WI38 (cell line): ENCODE results near the gene ADAMTS6.

ENCODE experiments used
- H3K4me3 ChIP-seq: 2 replicates; pipeline ENCODE4 v1.5.1; 2011; ENCODE audit warnings: low read depth, mild to moderate bottlenecking, control low read depth, low read length
- CTCF ChIP-seq: IDR thresholded peaks from 2 replicates; pipeline ENCODE4 v1.5.1; 2012; ENCODE audit warnings: low read depth, mild to moderate bottlenecking, control low read depth, low read length

ADAMTS6 gene

GRCh38 chr5:65292196-65292595 lies 189.5 kb downstream of the ADAMTS6 start:
- TF ChIP-seq CTCF, result no peak
- no peak overlapping the region for H3K4me3 ChIP-seq

GRCh38 chr5:65290677-65291076 lies 191.0 kb downstream of the ADAMTS6 start:
- no peak for TF ChIP-seq CTCF
- H3K4me3 ChIP-seq, result no peak overlapping the region

- TF ChIP-seq CTCF, result no peak
- no peak overlapping the region for H3K4me3 ChIP-seq
Measured at GRCh38 chr5:65288657-65289056, 193.1 kb downstream of the ADAMTS6 start.

GRCh38 chr5:65279603-65280002 lies 202.1 kb downstream of the ADAMTS6 start:
- no peak overlapping the region for H3K4me3 ChIP-seq
- TF ChIP-seq CTCF, result no peak

GRCh38 chr5:65276178-65276890 lies 205.4 kb downstream of the ADAMTS6 start:
- no peak for TF ChIP-seq CTCF
- H3K4me3 ChIP-seq, result no peak overlapping the region

GRCh38 chr5:65271906-65272305 lies 209.8 kb downstream of the ADAMTS6 start:
- H3K4me3 ChIP-seq, result no peak overlapping the region
- no peak for TF ChIP-seq CTCF

GRCh38 chr5:65268525-65268924 lies 213.2 kb downstream of the ADAMTS6 start:
- no peak overlapping the region for H3K4me3 ChIP-seq

More at GRCh38 chr5:65268525-65268924, 213.2 kb downstream of the ADAMTS6 start:
- no peak for TF ChIP-seq CTCF
